GM20431 (cell line): ENCODE data around the gene FKBP15.
"Not testable (repeated sequence)": the region's sequence is repeated elsewhere in the genome, so short reads cannot be mapped to it uniquely, and the experiment has no call there.

ENCODE experiments used
- in situ Hi-C: fragments of 300-500 bp; cut with MseI, MboI; formaldehyde crosslinking; loops from one replicate; pipeline ENCODE4 v1.15.0; 2020; ENCODE audit warnings: low sequenced_read_pairs; ENCODE audit not compliant: unreplicated experiment

The FKBP15 gene

GRCh38 chr9:113238202-113238858 is 17.3 kb upstream of the FKBP15 start:
- in situ Hi-C loops: no loop called here

- in situ Hi-C loops: no loop called here
These were observed 15.9 kb upstream of the FKBP15 start for GRCh38 chr9:113237026-113237425.

- in situ Hi-C loops: not testable (repeated sequence)
These were observed 14.7 kb upstream of the FKBP15 start for GRCh38 chr9:113235701-113236255.

GRCh38 chr9:113231701-113232100 is 10.6 kb upstream of the FKBP15 start:
- in situ Hi-C loops: no loop called here

- in situ Hi-C loops: no loop called here
These were observed 7.1 kb upstream of the FKBP15 start for GRCh38 chr9:113228130-113228665.

- in situ Hi-C loops: no loop called here
These were observed 6.4 kb upstream of the FKBP15 start for GRCh38 chr9:113227436-113227835.

GRCh38 chr9:113223963-113224362 is 2.9 kb upstream of the FKBP15 start:
- in situ Hi-C loops: no loop called here

GRCh38 chr9:113222482-113222841 is 1.4 kb upstream of the FKBP15 start:
- in situ Hi-C loops: no loop called here

- in situ Hi-C loops: no loop called here
These were observed 864 bp upstream of the FKBP15 start for GRCh38 chr9:113221800-113222481.

- in situ Hi-C loops: no loop called here
These were observed 542 bp downstream of the FKBP15 start for GRCh38 chr9:113220467-113221002.

GRCh38 chr9:113219969-113220368 is 1.1 kb downstream of the FKBP15 start:
- in situ Hi-C loops: no loop called here

GRCh38 chr9:113219186-113219936 is 1.7 kb downstream of the FKBP15 start:
- in situ Hi-C loops: no loop called here

- in situ Hi-C loops: no loop called here
These were observed 4.7 kb downstream of the FKBP15 start for GRCh38 chr9:113216406-113216805.

- in situ Hi-C loops: no loop called here
These were observed 5.9 kb downstream of the FKBP15 start for GRCh38 chr9:113215132-113215531.

- in situ Hi-C loops: no loop called here
These were observed 10.3 kb downstream of the FKBP15 start for GRCh38 chr9:113210815-113211214.

GRCh38 chr9:113205861-113206260 is 15.2 kb downstream of the FKBP15 start:
- in situ Hi-C loops: no loop called here

GRCh38 chr9:113205432-113205831 is 15.6 kb downstream of the FKBP15 start:
- in situ Hi-C loops: no loop called here

- in situ Hi-C loops: no loop called here
These were observed 21.3 kb downstream of the FKBP15 start for GRCh38 chr9:113199683-113200329.

GRCh38 chr9:113192455-113192854 is 28.6 kb downstream of the FKBP15 start:
- in situ Hi-C loops: no loop called here
